Activated CD8-positive, alpha-beta memory T cell treated with anti-CD3 and anti-CD28 coated beads, Interleukin-2, amount 50 U/mL, for 24 hours (primary cell): ENCODE measurements around the gene RAB42.
A peak's percentile ranks its signal among the peaks of the same experiment; 100 is the strongest.
"Not testable (repeated sequence)": the region's sequence is repeated elsewhere in the genome, so short reads cannot be mapped to it uniquely, and the experiment has no call there.

Experiments
- DNase-seq: peaks from one replicate; pipeline ENCODE4 v3.0.0-alpha.2; 2020; ENCODE audit errors: extremely low read depth

Gene RAB42

DNA sequence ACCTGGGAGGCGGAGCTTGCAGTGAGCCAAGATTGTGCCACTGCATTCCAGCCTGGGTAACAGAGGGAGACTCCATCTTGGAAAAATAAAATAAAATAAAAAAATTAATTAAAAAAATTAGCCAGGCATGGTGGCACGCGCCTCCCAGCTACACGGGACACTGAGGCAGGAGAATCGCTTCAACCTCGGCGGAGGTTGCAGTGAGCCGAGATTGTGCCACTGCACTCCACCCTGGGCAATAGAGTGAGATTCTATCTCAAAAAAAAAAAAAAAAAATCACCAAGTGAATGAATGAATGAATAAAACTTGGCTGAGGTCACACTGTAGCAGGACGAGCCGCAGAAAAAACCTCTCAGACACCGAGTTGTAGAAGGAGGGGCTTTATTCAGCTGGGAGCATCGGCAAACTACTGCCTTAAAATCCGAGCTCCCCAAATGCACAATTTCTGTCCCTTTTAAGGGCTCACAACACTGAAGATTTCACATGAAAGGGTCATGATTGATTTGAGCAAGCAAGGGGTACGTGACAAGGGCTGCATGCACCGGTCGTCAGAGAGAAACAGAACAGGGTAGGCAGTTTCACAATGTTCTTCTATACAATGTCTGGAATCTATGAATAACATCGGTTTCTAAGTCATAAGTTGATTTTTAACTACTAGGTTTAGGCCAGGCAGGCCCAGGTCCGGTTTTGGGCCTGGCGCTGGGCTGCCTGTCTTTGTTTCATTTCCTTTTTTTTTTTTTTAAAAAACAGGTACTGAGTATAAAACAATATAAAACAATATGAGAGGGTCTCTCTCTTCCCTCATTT, 5.3 kb upstream of the RAB42 start:
- DNase-seq, result not testable (repeated sequence)

GRCh38 chr1:28592321-28593071, 431 bp downstream of the RAB42 start:
- DNase-seq, result no peak

- DNase-seq, result not testable (repeated sequence)
Measured at GRCh38 chr1:28593988-28594356, 1.9 kb downstream of the RAB42 start.

GRCh38 chr1:28594686-28595411, 2.8 kb downstream of the RAB42 start:
- DNase-seq, result not testable (repeated sequence)

- no peak for DNase-seq
Measured at GRCh38 chr1:28595412-28596191, 3.5 kb downstream of the RAB42 start.

DNA sequence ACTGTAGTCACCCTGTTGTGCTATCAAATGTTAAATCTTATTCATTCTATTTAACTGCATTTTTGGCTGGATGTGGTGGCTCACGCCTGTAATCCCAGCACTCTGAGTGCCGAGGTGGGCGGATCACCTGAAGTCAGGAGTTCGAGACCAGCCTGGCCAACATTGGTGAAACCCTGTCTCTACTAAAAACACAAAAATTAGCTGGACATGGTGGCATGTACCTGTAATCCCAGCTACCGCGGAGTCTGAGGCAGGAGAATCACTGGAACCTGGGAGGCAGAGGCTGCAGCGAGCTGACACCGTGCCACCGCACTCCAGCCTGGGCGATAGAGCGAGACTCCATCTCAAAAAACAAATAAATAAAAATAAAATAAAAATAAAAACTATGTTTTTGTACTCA, 4.2 kb downstream of the RAB42 start:
- not testable (repeated sequence) for DNase-seq

GRCh38 chr1:28601696-28602095, 9.6 kb downstream of the RAB42 start:
- DNase-seq, result no peak

DNA sequence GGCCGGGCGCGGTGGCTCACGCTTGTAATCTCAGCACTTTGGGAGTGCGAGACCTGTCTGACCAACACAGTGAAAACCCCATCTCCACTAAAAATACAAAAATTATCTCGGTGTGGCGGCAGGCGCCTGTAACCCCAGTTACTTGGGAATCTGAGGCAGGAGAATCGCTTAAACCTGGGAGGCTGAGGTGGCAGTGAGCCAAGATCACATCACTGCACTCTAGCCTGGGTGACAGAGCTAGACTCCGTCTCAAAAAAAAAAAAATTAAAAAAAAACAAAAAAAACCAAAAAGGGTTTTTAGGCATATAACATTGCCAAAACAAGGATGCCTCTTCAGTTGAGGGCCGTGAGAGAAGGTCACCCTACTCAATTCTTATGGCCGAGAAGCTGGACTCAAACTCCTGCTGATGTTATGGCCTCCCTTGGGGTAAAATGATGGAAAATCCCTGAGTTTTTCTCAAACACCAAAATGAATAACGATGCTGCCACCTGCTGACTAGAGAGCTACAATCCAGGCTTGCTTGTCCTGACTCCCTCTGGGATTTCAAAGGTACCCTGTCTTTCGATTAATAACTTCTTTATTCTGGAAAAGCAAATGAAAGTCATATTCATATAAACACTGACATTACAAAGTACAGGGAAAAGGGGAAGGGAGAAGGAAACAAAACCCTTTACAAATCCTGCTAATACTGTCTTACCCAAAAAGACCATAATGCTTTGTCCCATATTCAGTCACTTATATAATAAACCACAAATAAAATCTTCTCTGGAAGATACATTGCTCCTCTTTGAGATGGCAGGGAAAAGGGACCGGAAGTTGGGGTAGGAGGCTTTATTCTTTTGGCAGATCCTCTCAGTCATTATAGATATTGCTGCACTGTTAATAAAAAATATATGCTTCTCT, 10.7 kb downstream of the RAB42 start:
- no peak for DNase-seq

- no peak for DNase-seq
Measured at GRCh38 chr1:28604411-28604810, 12.3 kb downstream of the RAB42 start.

DNA sequence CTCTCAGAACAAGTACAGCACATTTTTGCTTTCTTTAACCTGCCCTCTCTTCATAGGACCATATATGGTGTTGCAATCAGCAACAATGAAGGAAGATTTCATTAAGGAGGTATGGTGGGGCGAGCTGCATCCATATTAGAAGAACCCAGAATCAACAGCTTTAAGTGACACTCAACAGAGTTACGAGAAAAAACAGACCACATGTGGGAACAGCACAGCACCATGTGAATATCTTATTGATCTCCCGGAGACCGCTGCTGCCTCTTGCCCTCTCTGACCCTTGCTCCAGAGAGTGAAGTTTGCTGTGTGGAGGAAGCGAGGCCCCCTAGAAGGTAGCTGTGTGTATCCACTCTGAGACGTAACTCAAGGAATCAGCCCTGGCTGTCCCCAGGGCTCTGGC, 12.9 kb downstream of the RAB42 start:
- no peak for DNase-seq

DNA sequence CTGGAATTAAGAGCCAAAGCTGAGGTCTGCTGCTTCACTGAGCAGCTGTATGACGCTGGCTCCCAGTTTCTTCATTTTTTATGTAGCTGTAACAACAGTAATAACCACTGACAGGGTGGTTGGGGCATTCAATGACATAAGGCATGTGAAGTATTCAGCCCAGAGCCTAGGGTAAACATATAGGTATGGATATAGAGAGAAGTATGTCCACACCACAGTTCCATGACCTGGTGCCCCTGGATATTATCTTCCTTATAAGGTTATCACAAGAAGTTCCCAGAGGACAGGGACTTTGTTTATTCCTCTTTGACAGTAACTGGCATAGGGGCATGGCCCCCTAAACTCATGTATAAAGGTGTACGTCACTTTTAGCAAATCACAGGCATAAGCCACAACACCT, 14.7 kb downstream of the RAB42 start:
- DNase-seq, result no peak

DNA sequence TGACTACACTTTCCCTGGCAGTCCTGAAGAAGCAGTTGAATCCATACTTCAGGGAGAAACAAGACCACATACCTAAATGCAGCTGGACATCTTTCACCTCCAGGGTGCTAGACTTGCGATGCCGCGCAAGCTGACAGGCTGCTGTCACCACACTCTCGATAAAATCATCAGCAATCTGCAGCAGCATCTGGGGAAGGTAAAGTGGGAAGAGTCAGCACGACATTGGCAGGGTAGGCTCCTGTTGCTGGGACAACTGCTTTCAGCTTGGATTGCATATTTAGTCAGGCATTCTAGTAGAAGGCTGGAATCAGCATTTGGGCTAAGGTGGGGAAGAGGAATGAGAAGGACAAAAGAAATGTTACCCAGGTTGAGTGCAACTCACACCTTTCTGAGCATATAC, 21.1 kb downstream of the RAB42 start:
- no peak for DNase-seq

- DNase-seq, result no peak
Measured at GRCh38 chr1:28631713-28632112, 39.6 kb downstream of the RAB42 start.

DNA sequence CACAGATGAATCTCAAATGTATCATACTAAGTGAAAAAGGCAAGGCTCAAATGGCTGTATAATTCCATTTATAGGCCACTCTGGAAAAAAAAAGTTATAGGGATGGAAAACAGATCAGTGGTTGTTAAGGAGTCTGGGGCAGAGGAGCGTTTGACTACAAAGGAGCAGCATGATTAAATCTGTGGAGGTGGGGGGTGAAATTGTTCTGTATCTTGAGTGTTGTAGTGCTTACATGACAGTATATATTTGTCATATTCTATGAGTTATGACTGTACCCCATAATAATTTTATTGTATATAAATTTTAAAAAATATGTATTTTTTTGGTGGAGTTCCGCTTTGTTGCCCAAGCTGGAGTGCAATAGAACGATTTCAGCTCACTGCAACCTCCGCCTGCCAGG, 40.5 kb downstream of the RAB42 start:
- no peak for DNase-seq

GRCh38 chr1:28640766-28641165, 48.7 kb downstream of the RAB42 start:
- DNase-seq, result no peak

- no peak for DNase-seq
Measured at GRCh38 chr1:28642056-28642846, 50.2 kb downstream of the RAB42 start.

DNA sequence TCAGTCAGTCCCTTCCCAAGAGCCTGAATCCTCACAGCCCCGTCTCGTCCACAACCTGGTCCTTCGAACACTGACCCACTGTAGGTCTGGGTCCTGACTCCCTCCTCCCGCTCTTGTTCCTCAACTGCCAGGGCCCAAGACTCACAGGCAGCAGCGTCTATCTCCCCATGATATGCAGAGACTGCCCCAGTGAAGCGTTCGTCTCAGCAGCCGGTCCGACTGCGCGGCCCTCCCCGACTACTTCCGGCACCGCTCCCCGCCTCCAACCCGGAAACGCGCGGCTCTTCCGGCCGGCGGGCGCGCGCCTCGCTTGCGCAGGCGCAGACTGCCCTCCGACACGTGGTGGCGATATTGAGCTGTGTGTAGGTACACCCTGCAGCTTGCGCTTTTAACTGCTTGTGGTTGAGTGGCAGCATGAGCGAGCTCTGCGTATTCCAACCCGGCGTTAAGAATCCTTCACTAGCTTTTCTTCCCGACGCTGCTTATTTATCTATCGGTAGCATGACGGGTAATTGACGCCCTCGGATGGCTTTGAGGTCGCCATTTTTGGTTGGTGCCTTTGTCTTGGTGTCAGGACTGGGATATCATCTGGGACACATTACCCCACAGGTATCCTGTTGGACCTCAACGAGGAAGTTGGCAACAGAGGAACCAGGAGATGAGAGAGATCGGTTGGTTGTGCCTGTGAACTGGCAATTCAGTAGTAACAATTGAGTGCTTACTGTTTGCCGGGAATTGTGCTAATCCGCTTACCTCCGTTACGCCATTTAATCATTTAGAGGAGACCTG, 51.0 kb downstream of the RAB42 start, which contains the start of gene TAF12:
Gene TAF12 (minus strand): TSS at position 221 of the 789 bp plus-strand sequence. CDS start 20,986 bp downstream, outside the sequence.
- peak; percentile 75 for DNase-seq

DNA sequence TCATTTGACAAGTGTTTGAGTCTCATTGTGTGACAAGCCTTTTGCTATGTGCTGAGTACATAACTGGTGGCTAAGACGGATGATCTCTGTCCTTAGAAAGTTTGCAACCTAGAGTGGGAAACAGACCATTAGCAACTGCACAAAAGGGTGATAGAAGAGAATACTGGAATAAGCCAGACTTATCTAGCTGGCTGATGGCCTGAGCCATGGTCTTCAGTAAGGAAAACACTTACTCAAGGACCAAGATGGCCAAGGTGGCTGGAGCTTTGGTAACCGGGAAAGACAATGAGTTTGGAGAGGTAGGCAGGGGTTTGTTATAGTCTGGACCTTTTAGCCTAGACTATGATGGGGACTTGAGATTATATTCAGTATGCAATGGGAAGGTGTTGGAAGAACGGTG, 52.4 kb downstream of the RAB42 start:
- DNase-seq, result no peak
